Keratinocyte (primary cell): ENCODE results near the gene APBB1IP. TPM values are rescaled to one million over a fixed set of nuclear protein-coding genes. Genes with fewer than 3 reads are reported as not detected.

Experiments
- DNase-seq: peaks from one replicate; pipeline ENCODE4 v3.0.0-alpha.2; 2011; ENCODE audit warnings: low read depth, missing footprints, low spot score
- FAIRE-seq: peaks from 2 replicates; lab custom pipeline; 2011; peaks lifted over from hg19 to GRCh38; lab: Jason Lieb, UNC
- H2AFZ ChIP-seq: 2 replicates; pipeline ENCODE4 v1.6.0; 2012; ENCODE audit warnings: low read length, control low read depth, inconsistent platforms; ENCODE audit not compliant: control insufficient read depth
- H3K27ac ChIP-seq: 2 replicates; pipeline ENCODE4 v1.5.1; 2011; ENCODE audit warnings: low read length; ENCODE audit not compliant: control insufficient read depth, insufficient read depth
- H3K27me3 ChIP-seq: 3 replicates; pipeline ENCODE4 v1.6.0; 2011; ENCODE audit warnings: low read length; ENCODE audit not compliant: control insufficient read depth, insufficient read depth; ENCODE audit errors: extremely low read depth
- H3K36me3 ChIP-seq, 2 experiments: 2 replicates in 1 of 2; 3 replicates in 1 of 2; pipeline ENCODE4 v1.5.1; 2011; ENCODE audit warnings: low read length in 2 of 2, mild to moderate bottlenecking in 1 of 2; ENCODE audit not compliant: control insufficient read depth in 2 of 2, insufficient read depth in 2 of 2; ENCODE audit errors: extremely low read depth in 1 of 2
- H3K4me1 ChIP-seq: 3 replicates; pipeline ENCODE4 v1.5.1; 2011; ENCODE audit warnings: low read length; ENCODE audit not compliant: control insufficient read depth, insufficient read depth; ENCODE audit errors: extremely low read depth
- H3K4me2 ChIP-seq: 3 replicates; pipeline ENCODE4 v1.6.0; 2011; ENCODE audit warnings: low read depth, low read length; ENCODE audit not compliant: control insufficient read depth, insufficient read depth; ENCODE audit errors: extremely low read depth
- H3K4me3 ChIP-seq, 3 experiments: fragments of 200-600 bp in 1 of 3; sonication (generic) in 1 of 3; 2 replicates in 2 of 3; 3 replicates in 1 of 3; pipeline ENCODE4 v1.5.1; 2011 to 2016; ENCODE audit warnings: low read length in 3 of 3, mild to moderate bottlenecking in 3 of 3, control low read depth in 2 of 3, inconsistent platforms in 1 of 3, low read depth in 1 of 3, mixed read lengths in 1 of 3, mixed run types in 1 of 3, moderate library complexity in 1 of 3; ENCODE audit not compliant: control insufficient read depth in 2 of 3, insufficient read depth in 2 of 3; ENCODE audit errors: extremely low read depth in 1 of 3
- H3K79me2 ChIP-seq: 2 replicates; pipeline ENCODE4 v1.6.0; 2012; ENCODE audit warnings: low read length; ENCODE audit not compliant: control insufficient read depth, insufficient read depth
- H3K9ac ChIP-seq: 3 replicates; pipeline ENCODE4 v1.6.0; 2011; ENCODE audit warnings: low read length; ENCODE audit not compliant: control insufficient read depth, insufficient read depth; ENCODE audit errors: extremely low read depth
- H3K9me1 ChIP-seq: 3 replicates; pipeline ENCODE4 v1.6.0; 2011; ENCODE audit warnings: low read length; ENCODE audit not compliant: control insufficient read depth, insufficient read depth; ENCODE audit errors: extremely low read depth
- H3K9me3 ChIP-seq: 2 replicates; pipeline ENCODE4 v1.5.1; 2012; ENCODE audit warnings: low read depth, low read length; ENCODE audit not compliant: control insufficient read depth
- H4K20me1 ChIP-seq: 3 replicates; pipeline ENCODE4 v1.6.0; 2011; ENCODE audit warnings: low read length; ENCODE audit not compliant: control insufficient read depth, insufficient read depth; ENCODE audit errors: extremely low read depth
- EZH2 ChIP-seq: IDR thresholded peaks from one replicate; pipeline ENCODE4 v1.6.1; 2012; ENCODE audit warnings: inconsistent platforms, mild to moderate bottlenecking, low read length, moderate library complexity
- dilution Hi-C: fragments of 300-500 bp; cut with MboI; formaldehyde crosslinking; loops from one replicate; pipeline ENCODE4 v1.7.0; 2020; ENCODE audit warnings: low sequenced_read_pairs; ENCODE audit not compliant: extremely low pct_ligation_motif_present
- polyA plus RNA-seq, 5 experiments: library from polyadenylated mRNA; depleted of rRNA in 3 of 5; stranded (reverse) in 3 of 5; stranded (forward) in 1 of 5; unstranded in 1 of 5; fragments of >200 nt; gene quantifications; 1 replicate in 1 of 5; 2 replicates in 3 of 5; 3 replicates in 1 of 5; pipeline versions ENCODE4 v1.2.1 to v1.2.3, GENCODE V29; 2011 to 2012; ENCODE audit warnings: missing spikeins in 2 of 5, low read depth in 1 of 5, low replicate concordance in 1 of 5
- TF ChIP-seq, protein P1 (sequence below), 3 experiments: IDR thresholded peaks in 1 of 3; conservative IDR thresholded peaks in 1 of 3; optimal IDR thresholded peaks in 1 of 3; 2 replicates in 2 of 3; 3 replicates in 1 of 3; pipeline versions ENCODE3 to v1.5.1; 2011; ENCODE audit warnings: low read length in 3 of 3, mild to moderate bottlenecking in 3 of 3, moderate library complexity in 2 of 3, control low read depth in 1 of 3, inconsistent platforms in 1 of 3; ENCODE audit not compliant: insufficient read depth in 2 of 3; ENCODE audit errors: extremely low read depth in 1 of 3

APBB1IP gene
- polyA plus RNA-seq, 1 donor (not counting 4 experiments of a cell fraction or from before 2014, with no cell fraction given) = not detected

DNA sequence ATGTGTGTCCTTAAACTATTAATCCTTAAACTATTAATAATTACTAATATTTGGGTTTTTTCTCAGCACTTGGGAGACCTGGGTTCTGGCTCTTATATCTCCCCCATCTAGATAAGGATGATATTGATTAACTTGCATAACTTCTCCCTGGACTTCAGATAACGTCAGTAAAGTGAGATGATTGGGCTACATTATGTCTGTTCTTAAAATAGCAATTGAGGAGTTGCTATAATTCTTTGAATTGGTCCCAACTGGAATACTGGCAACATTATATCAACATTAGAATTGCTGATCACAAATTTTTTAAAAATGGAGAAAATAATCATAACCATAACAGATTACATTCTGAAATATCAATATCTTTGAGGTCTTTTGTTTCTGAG lies 1.9 kb downstream of the APBB1IP start:
- DNase-seq = no peak
- no peak overlapping the region for H3K27ac ChIP-seq
- no peaks in the 10 kb centered on the region for H3K79me2 ChIP-seq
- H3K9ac ChIP-seq = no peak overlapping the region
- no peaks in the 10 kb centered on the region for H3K4me1 ChIP-seq
- no peak overlapping the region for H3K4me2 ChIP-seq
- H3K27me3 ChIP-seq = peaks cover 21% of the 10 kb centered on the region
- H3K9me1 ChIP-seq = no peaks in the 10 kb centered on the region
- no peak overlapping the region for H2AFZ ChIP-seq
- H3K4me3 ChIP-seq = no peak overlapping the region
- dilution Hi-C loops = no loop called here
- no peaks in the 10 kb centered on the region for H4K20me1 ChIP-seq
- no peaks in the 10 kb centered on the region for H3K9me3 ChIP-seq
- TF ChIP-seq, protein P1, sequence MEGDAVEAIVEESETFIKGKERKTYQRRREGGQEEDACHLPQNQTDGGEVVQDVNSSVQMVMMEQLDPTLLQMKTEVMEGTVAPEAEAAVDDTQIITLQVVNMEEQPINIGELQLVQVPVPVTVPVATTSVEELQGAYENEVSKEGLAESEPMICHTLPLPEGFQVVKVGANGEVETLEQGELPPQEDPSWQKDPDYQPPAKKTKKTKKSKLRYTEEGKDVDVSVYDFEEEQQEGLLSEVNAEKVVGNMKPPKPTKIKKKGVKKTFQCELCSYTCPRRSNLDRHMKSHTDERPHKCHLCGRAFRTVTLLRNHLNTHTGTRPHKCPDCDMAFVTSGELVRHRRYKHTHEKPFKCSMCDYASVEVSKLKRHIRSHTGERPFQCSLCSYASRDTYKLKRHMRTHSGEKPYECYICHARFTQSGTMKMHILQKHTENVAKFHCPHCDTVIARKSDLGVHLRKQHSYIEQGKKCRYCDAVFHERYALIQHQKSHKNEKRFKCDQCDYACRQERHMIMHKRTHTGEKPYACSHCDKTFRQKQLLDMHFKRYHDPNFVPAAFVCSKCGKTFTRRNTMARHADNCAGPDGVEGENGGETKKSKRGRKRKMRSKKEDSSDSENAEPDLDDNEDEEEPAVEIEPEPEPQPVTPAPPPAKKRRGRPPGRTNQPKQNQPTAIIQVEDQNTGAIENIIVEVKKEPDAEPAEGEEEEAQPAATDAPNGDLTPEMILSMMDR (optimal IDR thresholded peaks at IDR 0.05 in 1 of 3, IDR thresholded peaks at IDR 0.05 in 1 of 3, conservative IDR thresholded peaks at IDR 0.05 in 1 of 3; ENCODE audit: extremely low read depth in 1 of 3, insufficient read depth in 2 of 3, low read length in 3 of 3) = no peak
- TF ChIP-seq EZH2 = no peak
- no peaks in the 10 kb centered on the region for H3K36me3 ChIP-seq
- no peak for FAIRE-seq

DNA sequence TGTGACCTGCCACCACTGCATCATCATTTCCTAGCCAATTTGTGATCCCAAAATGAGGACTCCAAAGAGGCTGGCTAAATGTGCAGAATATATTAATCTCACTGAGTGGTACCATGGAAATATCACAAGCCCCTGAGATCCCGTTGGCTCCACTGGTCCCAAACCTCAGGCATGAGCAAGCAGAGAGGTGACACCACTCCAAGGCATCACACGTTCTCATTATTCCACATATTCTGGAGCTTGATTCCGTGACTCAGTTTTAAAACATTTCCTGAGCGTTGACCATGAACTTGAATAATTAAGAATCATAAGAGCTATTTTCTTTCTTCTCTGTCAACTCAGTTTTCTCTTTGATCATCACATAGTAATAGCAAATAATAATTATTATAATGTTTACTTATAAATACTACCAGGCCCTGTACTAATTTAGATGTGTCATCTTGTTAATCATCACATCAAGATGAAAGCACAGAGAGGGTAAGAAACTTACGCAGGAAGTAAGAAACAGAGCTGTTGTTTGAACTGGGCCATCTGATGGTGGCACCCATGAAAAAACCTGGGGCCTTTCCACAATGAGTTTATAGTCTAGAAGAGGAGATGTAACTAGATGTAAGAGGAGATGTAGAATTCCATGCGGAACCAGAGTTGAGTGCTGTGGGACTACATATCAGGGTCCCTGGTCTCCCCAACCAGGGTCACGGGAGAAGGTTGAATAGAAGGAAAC lies 3.5 kb downstream of the APBB1IP start:
- no peak for DNase-seq
- Histone ChIP-seq H3K9ac (no peak overlapping the region), H2AFZ (no peak overlapping the region), H3K27ac (no peak overlapping the region), H3K4me2 (no peak overlapping the region), H3K9me3 (no peaks in the 10 kb centered on the region), H3K36me3 (no peaks in the 10 kb centered on the region), H3K27me3 (peaks cover 21% of the 10 kb centered on the region), H3K4me1 (no peaks in the 10 kb centered on the region), H3K4me3 (no peak overlapping the region), H4K20me1 (no peaks in the 10 kb centered on the region), H3K9me1 (no peaks in the 10 kb centered on the region), H3K79me2 (no peaks in the 10 kb centered on the region)
- dilution Hi-C loops = no loop called here
- no peak for FAIRE-seq
- TF ChIP-seq, protein P1 (optimal IDR thresholded peaks at IDR 0.05 in 1 of 3, IDR thresholded peaks at IDR 0.05 in 1 of 3, conservative IDR thresholded peaks at IDR 0.05 in 1 of 3; ENCODE audit: extremely low read depth in 1 of 3, insufficient read depth in 2 of 3, low read length in 3 of 3) = no peak
- no peak for TF ChIP-seq EZH2
